WTC11 (cell line): ENCODE measurements around the gene PROSER2.

ENCODE experiments used
- ATF6 ChIP-seq: sonication (generic); formaldehyde crosslinking; IDR thresholded peaks from 2 replicates; pipeline ENCODE4 v1.8.1; 2023; ENCODE audit warnings: mild to moderate bottlenecking, missing genetic modification reagents
- CREB1 ChIP-seq: sonication (generic); formaldehyde crosslinking; IDR thresholded peaks from 2 replicates; pipeline ENCODE4 v1.8.0; 2023; ENCODE audit warnings: mild to moderate bottlenecking, missing genetic modification reagents
- CTCF ChIP-seq: fragments of 200-600 bp; IDR thresholded peaks from 2 replicates; pipeline ENCODE4 v1.8.0; 2022; ENCODE audit warnings: antibody characterized with exemption
- ERG ChIP-seq: fragments of 250-450 bp; sonication (Bioruptor Pico); IDR thresholded peaks from 2 replicates; pipeline ENCODE4 v1.8.0; 2021; ENCODE audit warnings: mild to moderate bottlenecking
- KAT7 ChIP-seq: sonication (generic); formaldehyde crosslinking; IDR thresholded peaks from 2 replicates; pipeline ENCODE4 v1.8.1; 2023; ENCODE audit warnings: missing genetic modification reagents, mild to moderate bottlenecking, borderline replicate concordance
- MYBL2 ChIP-seq: sonication (generic); formaldehyde crosslinking; IDR thresholded peaks from 2 replicates; pipeline ENCODE4 v1.8.1; 2023; ENCODE audit warnings: mild to moderate bottlenecking, moderate library complexity, missing genetic modification reagents
- NFATC4 ChIP-seq: fragments of 250-450 bp; sonication (Bioruptor Pico); IDR thresholded peaks from 2 replicates; pipeline ENCODE4 v1.9.0; 2021; ENCODE audit warnings: mild to moderate bottlenecking
- NR2C2 ChIP-seq: sonication (generic); formaldehyde crosslinking; IDR thresholded peaks from 2 replicates; pipeline ENCODE4 v1.8.0; 2022; ENCODE audit warnings: mild to moderate bottlenecking, missing genetic modification reagents
- PREB ChIP-seq: sonication (generic); formaldehyde crosslinking; IDR thresholded peaks from 2 replicates; pipeline ENCODE4 v1.8.1; 2022; ENCODE audit warnings: mild to moderate bottlenecking, missing genetic modification reagents, moderate library complexity, borderline replicate concordance
- RELA ChIP-seq: sonication (generic); formaldehyde crosslinking; IDR thresholded peaks from 2 replicates; pipeline ENCODE4 v1.8.1; 2022; ENCODE audit warnings: missing genetic modification reagents, mild to moderate bottlenecking, borderline replicate concordance
- ZBTB21 ChIP-seq: sonication (generic); formaldehyde crosslinking; IDR thresholded peaks from 2 replicates; pipeline ENCODE4 v1.8.1; 2023; ENCODE audit warnings: mild to moderate bottlenecking, missing genetic modification reagents, borderline replicate concordance

GRCh38 chr10:11886851-11887250 is 63.7 kb downstream of the PROSER2 start:
- TF ChIP-seq ERG (CRISPR knock-in tag) (no peak), CTCF (no peak), RELA (CRISPR knock-in tag) (no peak), PREB (CRISPR knock-in tag) (no peak), ATF6 (CRISPR knock-in tag) (no peak), ZBTB21 (CRISPR knock-in tag) (no peak), NR2C2 (no peak), CREB1 (no peak), NFATC4 (no peak), MYBL2 (CRISPR knock-in tag) (no peak), KAT7 (CRISPR knock-in tag) (no peak)
